ENCODE results near the gene SLC30A2.

The SLC30A2 gene

GRCh38 chr1:26041401-26041800, 4.5 kb downstream of the SLC30A2 start:
- no peak for DNase-seq (ENCODE audit: low read depth)

GRCh38 chr1:26038904-26039303, 7.0 kb downstream of the SLC30A2 start:
- no peak for DNase-seq (ENCODE audit: low read depth)

- DNase-seq (ENCODE audit: low read depth) = no peak
Measured at GRCh38 chr1:26038477-26038876, 7.4 kb downstream of the SLC30A2 start.

GRCh38 chr1:26037904-26038303, 8.0 kb downstream of the SLC30A2 start:
- no peak for DNase-seq (ENCODE audit: low read depth)

GRCh38 chr1:26036756-26037281, 9.1 kb downstream of the SLC30A2 start:
- no peak for DNase-seq (ENCODE audit: low read depth)

GRCh38 chr1:26035959-26036755, 9.8 kb downstream of the SLC30A2 start:
- peak; percentile 59 for DNase-seq (ENCODE audit: low read depth)

- peak; percentile 72 for DNase-seq (ENCODE audit: low read depth)
Measured at GRCh38 chr1:26035203-26035958, 10.5 kb downstream of the SLC30A2 start.

GRCh38 chr1:26034504-26035202, 11.3 kb downstream of the SLC30A2 start:
- no peak for DNase-seq (ENCODE audit: low read depth)

- DNase-seq (ENCODE audit: low read depth) = no peak
Measured at GRCh38 chr1:26032656-26033357, 13.1 kb downstream of the SLC30A2 start.

GRCh38 chr1:26031611-26032220, 14.2 kb downstream of the SLC30A2 start:
- DNase-seq (ENCODE audit: low read depth) = no peak

GRCh38 chr1:26031196-26031595, 14.7 kb downstream of the SLC30A2 start:
- DNase-seq (ENCODE audit: low read depth) = no peak

GRCh38 chr1:26029864-26030481, 15.9 kb downstream of the SLC30A2 start:
- no peak for DNase-seq (ENCODE audit: low read depth)

- no peak for DNase-seq (ENCODE audit: low read depth)
Measured at GRCh38 chr1:26029054-26029863, 16.7 kb downstream of the SLC30A2 start.

GRCh38 chr1:26028490-26028980, 17.4 kb downstream of the SLC30A2 start:
- no peak for DNase-seq (ENCODE audit: low read depth)

- no peak for DNase-seq (ENCODE audit: low read depth)
Measured at GRCh38 chr1:26027716-26028489, 18.0 kb downstream of the SLC30A2 start.

GRCh38 chr1:26025517-26025916, 20.4 kb downstream of the SLC30A2 start:
- no peak for DNase-seq (ENCODE audit: low read depth)

- DNase-seq (ENCODE audit: low read depth) = no peak
Measured at GRCh38 chr1:26025060-26025459, 20.9 kb downstream of the SLC30A2 start.

- DNase-seq (ENCODE audit: low read depth) = no peak
Measured at GRCh38 chr1:26023826-26024225, 22.1 kb downstream of the SLC30A2 start.

GRCh38 chr1:26023009-26023408, 22.9 kb downstream of the SLC30A2 start:
- no peak for DNase-seq (ENCODE audit: low read depth)

Measured in HS-27A (cell line).